ENCODE measurements around the gene SLAMF8.
A peak's percentile ranks its signal among the peaks of the same experiment; 100 is the strongest.

SLAMF8 gene

DNA sequence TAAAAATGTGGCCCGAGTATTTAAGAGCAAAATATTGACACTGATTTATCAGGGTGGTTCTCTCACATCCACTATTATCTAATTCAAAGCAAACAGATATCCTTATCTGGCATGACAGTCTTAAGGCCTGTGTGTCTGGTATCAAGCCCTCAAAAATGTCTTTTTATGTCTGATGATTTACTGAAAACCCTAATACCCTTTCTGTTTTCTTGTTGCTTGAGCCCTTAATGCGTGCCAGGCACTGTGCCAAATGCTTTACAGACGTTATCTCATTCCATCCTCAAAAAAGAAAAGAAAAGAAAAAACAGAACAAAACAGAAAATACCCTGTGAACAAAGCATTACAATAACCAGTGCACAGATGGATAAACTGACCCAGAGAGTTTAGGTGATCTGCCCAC is 40.2 kb upstream of the SLAMF8 start:
- H3K27ac ChIP-seq, result peak overlapping the region; percentile 80
- TF ChIP-seq, protein P1, sequence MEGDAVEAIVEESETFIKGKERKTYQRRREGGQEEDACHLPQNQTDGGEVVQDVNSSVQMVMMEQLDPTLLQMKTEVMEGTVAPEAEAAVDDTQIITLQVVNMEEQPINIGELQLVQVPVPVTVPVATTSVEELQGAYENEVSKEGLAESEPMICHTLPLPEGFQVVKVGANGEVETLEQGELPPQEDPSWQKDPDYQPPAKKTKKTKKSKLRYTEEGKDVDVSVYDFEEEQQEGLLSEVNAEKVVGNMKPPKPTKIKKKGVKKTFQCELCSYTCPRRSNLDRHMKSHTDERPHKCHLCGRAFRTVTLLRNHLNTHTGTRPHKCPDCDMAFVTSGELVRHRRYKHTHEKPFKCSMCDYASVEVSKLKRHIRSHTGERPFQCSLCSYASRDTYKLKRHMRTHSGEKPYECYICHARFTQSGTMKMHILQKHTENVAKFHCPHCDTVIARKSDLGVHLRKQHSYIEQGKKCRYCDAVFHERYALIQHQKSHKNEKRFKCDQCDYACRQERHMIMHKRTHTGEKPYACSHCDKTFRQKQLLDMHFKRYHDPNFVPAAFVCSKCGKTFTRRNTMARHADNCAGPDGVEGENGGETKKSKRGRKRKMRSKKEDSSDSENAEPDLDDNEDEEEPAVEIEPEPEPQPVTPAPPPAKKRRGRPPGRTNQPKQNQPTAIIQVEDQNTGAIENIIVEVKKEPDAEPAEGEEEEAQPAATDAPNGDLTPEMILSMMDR (conservative IDR thresholded peaks at IDR 0.05; ENCODE audit: low read depth), result no peak
- ChIA-PET POLR2A (ENCODE audit: low non-redundant PET) (no interaction called here), CTCF (interaction anchor here (0.7 to 2.4 kb wide), 4 partner anchors 12 to 221 kb away, joined by 3 to 10 read pairs (median 4); no protein-coding TSS in a partner anchor)
- no peak for DNase-seq (ENCODE audit: low spot score)

DNA sequence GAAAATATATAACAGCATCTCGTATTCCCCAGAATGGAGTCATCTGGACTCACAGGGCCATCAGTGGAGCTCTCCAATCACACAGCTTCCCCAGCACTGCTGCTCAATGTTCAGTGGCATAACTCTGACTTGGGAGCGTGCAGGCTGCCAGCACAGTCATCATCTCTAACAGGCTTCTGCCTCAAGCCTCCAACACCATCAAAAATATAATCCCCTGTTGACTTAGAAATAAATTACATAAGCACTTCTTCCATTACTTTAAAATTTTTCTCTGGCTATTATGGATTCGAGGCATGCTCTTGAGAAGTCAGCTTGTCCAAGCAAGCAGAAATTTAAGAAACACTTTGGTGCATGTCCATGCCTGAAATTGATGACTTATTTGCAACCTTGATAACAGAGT is 39.7 kb upstream of the SLAMF8 start:
- peak overlapping the region; percentile 80 for H3K27ac ChIP-seq
- DNase-seq (ENCODE audit: low spot score), result no peak
- ChIA-PET POLR2A (ENCODE audit: low non-redundant PET) (no interaction called here), CTCF (interaction anchor here (0.7 to 2.4 kb wide), 5 partner anchors 12 to 221 kb away, joined by 3 to 10 read pairs (median 4); no protein-coding TSS in a partner anchor)
- TF ChIP-seq, protein P1 (conservative IDR thresholded peaks at IDR 0.05; ENCODE audit: low read depth), result no peak

DNA sequence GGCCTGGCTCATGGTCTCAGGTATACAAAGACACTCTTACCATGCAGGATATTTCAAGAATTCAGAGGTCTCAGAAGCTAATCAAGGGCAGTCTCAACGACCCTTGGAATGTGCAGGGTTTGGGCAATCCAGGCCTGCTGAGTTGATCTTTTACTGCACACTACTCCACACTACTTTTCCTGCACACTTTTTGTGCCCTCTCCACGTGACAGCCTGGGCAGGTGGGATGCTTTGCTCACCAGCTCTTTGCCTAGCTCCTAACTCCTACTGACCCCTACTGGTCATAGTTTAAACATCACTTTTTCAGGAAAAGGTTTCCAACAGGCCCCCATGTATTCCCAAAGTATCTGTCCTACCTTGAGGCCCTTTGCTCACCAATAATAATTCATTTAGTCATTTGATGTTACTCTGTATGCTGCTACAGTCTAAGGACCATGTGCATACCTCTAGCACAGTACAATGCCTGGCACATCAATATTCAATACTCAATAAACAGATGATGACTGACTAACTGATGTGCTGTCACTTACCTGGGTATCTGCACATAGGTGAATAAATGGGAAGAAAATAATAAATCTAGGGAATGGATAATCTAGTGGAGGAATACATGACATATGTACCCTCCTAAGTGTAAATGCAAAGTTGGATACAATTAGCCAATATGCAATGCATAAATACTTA is 36.3 kb upstream of the SLAMF8 start:
- H3K27ac ChIP-seq, result no peak overlapping the region
- ChIA-PET POLR2A (ENCODE audit: low non-redundant PET) (no interaction called here), CTCF (interaction anchor here (0.8 to 1.3 kb wide), 3 partner anchors 9 to 10 kb away, joined by 4 to 6 read pairs (median 5); partner anchors contain the start of gene DUSP23)
- TF ChIP-seq, protein P1 (conservative IDR thresholded peaks at IDR 0.05; ENCODE audit: low read depth), result no peak
- DNase-seq (ENCODE audit: low spot score), result no peak

DNA sequence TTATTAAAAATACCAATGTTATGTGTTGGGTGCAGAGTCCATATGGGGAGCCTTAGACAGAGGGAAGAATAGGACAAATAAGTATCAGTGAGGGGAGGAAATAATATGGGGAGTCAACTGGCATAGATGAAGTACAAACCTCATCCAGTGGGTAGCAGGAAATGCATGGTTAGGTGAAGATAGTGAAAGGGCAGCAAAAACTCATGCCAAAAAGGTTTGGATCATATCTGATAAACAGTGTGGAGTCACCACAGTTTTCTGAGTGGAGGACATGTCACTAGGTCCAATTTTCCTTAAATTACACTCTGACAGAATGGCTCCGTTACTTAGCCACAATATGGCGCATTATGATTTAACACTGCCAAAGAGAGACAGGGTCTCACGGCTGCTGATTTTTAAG is 35.6 kb upstream of the SLAMF8 start:
- ChIA-PET POLR2A (ENCODE audit: low non-redundant PET) (no interaction called here), CTCF (no interaction called here)

DNA sequence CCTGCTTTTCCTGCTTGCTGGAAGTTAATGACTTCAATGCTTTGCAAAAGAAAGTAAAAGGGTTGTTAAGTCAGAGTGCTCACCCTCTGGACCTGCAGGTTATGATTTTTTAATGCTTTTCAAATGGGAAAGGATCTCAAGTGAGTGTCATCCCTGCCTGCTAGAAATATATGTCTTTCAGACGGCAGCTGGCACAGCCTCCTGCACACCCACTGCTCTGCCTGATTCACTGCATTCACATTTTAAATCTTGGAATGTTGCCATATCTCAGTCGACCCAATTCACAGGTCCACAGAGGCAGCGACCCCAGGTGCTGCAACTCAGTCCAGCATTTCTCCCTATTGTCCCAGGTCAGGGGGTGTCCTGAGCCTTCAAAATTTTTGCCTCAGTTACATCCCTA is 35.2 kb upstream of the SLAMF8 start:
- POLR2A ChIA-PET (ENCODE audit: low non-redundant PET), result no interaction called here
- TF ChIP-seq, protein P1 (conservative IDR thresholded peaks at IDR 0.05; ENCODE audit: low read depth), result no peak
- CTCF ChIA-PET, result no interaction called here
- no peak overlapping the region for H3K27ac ChIP-seq
- DNase-seq (ENCODE audit: low spot score), result no peak

More for the DNA sequence above, 35.6 kb upstream of the SLAMF8 start:
- no peak overlapping the region for H3K27ac ChIP-seq
- TF ChIP-seq, protein P1 (conservative IDR thresholded peaks at IDR 0.05; ENCODE audit: low read depth), result no peak
- no peak for DNase-seq (ENCODE audit: low spot score)

DNA sequence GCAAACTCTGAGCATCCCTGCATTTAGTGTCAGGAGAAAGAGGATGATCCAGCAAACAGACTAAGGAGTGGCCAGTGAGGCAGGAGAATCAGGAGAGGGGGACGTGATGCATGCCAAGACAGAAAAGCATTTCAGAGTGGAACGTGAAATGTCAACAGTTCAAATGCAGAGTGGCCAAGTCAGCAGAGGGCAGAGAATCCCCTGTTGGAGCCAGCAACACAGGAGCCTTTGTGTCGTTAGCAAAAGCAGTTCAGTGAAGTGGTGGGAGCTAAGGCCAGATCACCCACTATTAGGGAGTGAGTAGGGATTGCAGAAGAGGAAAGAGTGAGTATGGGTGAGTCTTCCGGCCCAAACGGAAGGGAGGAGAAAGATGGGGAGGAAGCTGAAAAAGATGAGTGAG is 31.1 kb upstream of the SLAMF8 start:
- no peak for DNase-seq (ENCODE audit: low spot score)
- no peak overlapping the region for H3K27ac ChIP-seq
- TF ChIP-seq, protein P1 (conservative IDR thresholded peaks at IDR 0.05; ENCODE audit: low read depth), result no peak
- ChIA-PET POLR2A (ENCODE audit: low non-redundant PET) (no interaction called here), CTCF (no interaction called here)

All from RWPE1 (cell line).